Fibroblast of lung (primary cell): Measurements from ENCODE around the gene NTN1. TPM values are rescaled to one million over a fixed set of nuclear protein-coding genes. Genes with fewer than 3 reads are reported as not detected.

Source experiments
- DNase-seq, 2 donors: peaks; one replicate each; pipeline versions ENCODE4 v3.0.0 to v3.0.0-alpha.2; 2010; ENCODE audit warnings: low read depth in 2 of 2
- H2AFZ ChIP-seq: 2 replicates; pipeline ENCODE4 v1.5.1; 2012; ENCODE audit warnings: low read length, control low read depth, inconsistent platforms
- H3K27ac ChIP-seq: 2 replicates; pipeline ENCODE4 v1.5.1; 2011; ENCODE audit warnings: low read length, control low read depth; ENCODE audit not compliant: insufficient read depth
- H3K27me3 ChIP-seq: 2 replicates; pipeline ENCODE4 v1.5.1; 2011; ENCODE audit warnings: mild to moderate bottlenecking, low read length; ENCODE audit not compliant: control insufficient read depth, insufficient read depth
- H3K36me3 ChIP-seq: 2 replicates; pipeline ENCODE4 v1.5.1; 2011; ENCODE audit warnings: low read length; ENCODE audit not compliant: control insufficient read depth, insufficient read depth
- H3K4me1 ChIP-seq: 2 replicates; pipeline ENCODE4 v1.5.1; 2011; ENCODE audit warnings: low read length; ENCODE audit not compliant: control insufficient read depth, insufficient read depth; ENCODE audit errors: extremely low read depth
- H3K4me2 ChIP-seq: 2 replicates; pipeline ENCODE4 v1.5.1; 2011; ENCODE audit warnings: low read length, control low read depth; ENCODE audit not compliant: insufficient read depth; ENCODE audit errors: extremely low read depth
- H3K4me3 ChIP-seq, 4 experiments: fragments of 200-600 bp in 1 of 4; sonication (generic) in 1 of 4; replicated peaks in 1 of 4; 2 replicates each; pipeline ENCODE4 v1.5.1; 2011 to 2016; ENCODE audit warnings: low read length in 4 of 4, low read depth in 3 of 4, mild to moderate bottlenecking in 3 of 4, control low read depth in 2 of 4, inconsistent platforms in 1 of 4, mixed read lengths in 1 of 4; ENCODE audit not compliant: insufficient read depth in 1 of 4; ENCODE audit errors: control extremely low read depth in 1 of 4
- H3K79me2 ChIP-seq: 2 replicates; pipeline ENCODE4 v1.5.1; 2012; ENCODE audit warnings: mild to moderate bottlenecking, low read length, inconsistent platforms; ENCODE audit not compliant: control insufficient read depth, insufficient read depth
- H3K9ac ChIP-seq: 2 replicates; pipeline ENCODE4 v1.5.1; 2011; ENCODE audit warnings: mild to moderate bottlenecking, low read length, control low read depth; ENCODE audit not compliant: insufficient read depth
- H3K9me3 ChIP-seq: 2 replicates; pipeline ENCODE4 v1.5.1; 2012; ENCODE audit warnings: low read depth, low read length; ENCODE audit not compliant: control insufficient read depth, insufficient read depth
- H4K20me1 ChIP-seq: 2 replicates; pipeline ENCODE4 v1.5.1; 2011; ENCODE audit warnings: low read length; ENCODE audit not compliant: control insufficient read depth, insufficient read depth; ENCODE audit errors: extremely low read depth
- CTCF ChIP-seq, 2 donors: IDR thresholded peaks in 1 of 2; conservative IDR thresholded peaks in 1 of 2; 1 replicate in 1 of 2; 2 replicates in 1 of 2; pipeline ENCODE4 v1.5.1; 2011 to 2012; ENCODE audit warnings: low read length in 2 of 2, control low read depth in 1 of 2, inconsistent platforms in 1 of 2, low read depth in 1 of 2, mild to moderate bottlenecking in 1 of 2
- EZH2 ChIP-seq: IDR thresholded peaks from 2 replicates; pipeline ENCODE4 v1.5.1; 2012; ENCODE audit warnings: low read length, control low read depth, mild to moderate bottlenecking; ENCODE audit errors: missing control alignments
- polyA plus RNA-seq, 2 donors: library from polyadenylated mRNA; depleted of rRNA in 1 of 2; stranded (reverse) in 1 of 2; unstranded in 1 of 2; fragments of >200 nt; gene quantifications; 2 replicates each; pipeline ENCODE4 v1.2.1, GENCODE V29; 2011 to 2012; ENCODE audit warnings: missing spikeins in 1 of 2
- total RNA-seq: library from RNA; depleted of rRNA; stranded (reverse); fragments of >200 nt; gene quantifications from 2 replicates; pipeline ENCODE4 v1.2.1, GENCODE V29; 2014

The NTN1 gene
- total and polyA plus RNA-seq, 2 donors (not counting 1 experiment from before 2014, with no cell fraction given): 0.17 to 3.1 TPM

GRCh38 chr17:9187828-9188227 is 166.5 kb downstream of the NTN1 start:
- no peak for TF ChIP-seq EZH2
- TF ChIP-seq CTCF (conservative IDR thresholded peaks at IDR 0.05 in 1 of 2, IDR thresholded peaks at IDR 0.05 in 1 of 2; ENCODE audit: low read depth in 1 of 2, low read length in 2 of 2): no peak
- peaks cover 2% of the 10 kb centered on the region for H3K27me3 ChIP-seq
- H3K27ac ChIP-seq: no peak overlapping the region
- no peak for DNase-seq
- no peaks in the 10 kb centered on the region for H3K9me3 ChIP-seq
- no peak overlapping the region for H3K9ac ChIP-seq
- H3K4me1 ChIP-seq: no peaks in the 10 kb centered on the region
- H3K4me2 ChIP-seq: no peak overlapping the region
- no peak overlapping the region for H2AFZ ChIP-seq
- no peaks in the 10 kb centered on the region for H3K36me3 ChIP-seq
- no peaks in the 10 kb centered on the region for H3K79me2 ChIP-seq
- no peak overlapping the region for H3K4me3 ChIP-seq
- no peaks in the 10 kb centered on the region for H4K20me1 ChIP-seq

GRCh38 chr17:9188367-9188766 is 167.1 kb downstream of the NTN1 start:
- TF ChIP-seq CTCF (conservative IDR thresholded peaks at IDR 0.05 in 1 of 2, IDR thresholded peaks at IDR 0.05 in 1 of 2; ENCODE audit: low read depth in 1 of 2, low read length in 2 of 2): no peak
- TF ChIP-seq EZH2: no peak
- H3K36me3 ChIP-seq: no peaks in the 10 kb centered on the region

GRCh38 chr17:9189870-9190269 is 168.6 kb downstream of the NTN1 start:
- TF ChIP-seq EZH2 (no peak), CTCF (conservative IDR thresholded peaks at IDR 0.05 in 1 of 2, IDR thresholded peaks at IDR 0.05 in 1 of 2; ENCODE audit: low read depth in 1 of 2, low read length in 2 of 2) (no peak)
- no peak overlapping the region for H3K4me2 ChIP-seq
- no peak overlapping the region for H2AFZ ChIP-seq
- H3K27ac ChIP-seq: no peak overlapping the region
- no peaks in the 10 kb centered on the region for H3K27me3 ChIP-seq
- no peaks in the 10 kb centered on the region for H4K20me1 ChIP-seq
- H3K4me1 ChIP-seq: no peaks in the 10 kb centered on the region
- no peak overlapping the region for H3K9ac ChIP-seq
- no peaks in the 10 kb centered on the region for H3K36me3 ChIP-seq
- no peak overlapping the region for H3K4me3 ChIP-seq
- no peak for DNase-seq
- no peaks in the 10 kb centered on the region for H3K79me2 ChIP-seq
- H3K9me3 ChIP-seq: no peaks in the 10 kb centered on the region

More at GRCh38 chr17:9188367-9188766, 167.1 kb downstream of the NTN1 start:
- Histone ChIP-seq H3K9ac (no peak overlapping the region), H3K9me3 (no peaks in the 10 kb centered on the region), H3K4me1 (no peaks in the 10 kb centered on the region), H3K4me2 (no peak overlapping the region), H3K4me3 (no peak overlapping the region), H2AFZ (no peak overlapping the region), H3K27ac (no peak overlapping the region), H3K27me3 (peaks cover 2% of the 10 kb centered on the region), H4K20me1 (no peaks in the 10 kb centered on the region), H3K79me2 (no peaks in the 10 kb centered on the region)
- no peak for DNase-seq
